ENCODE results near the gene METTL9.
A peak's percentile ranks its signal among the peaks of the same experiment; 100 is the strongest.
"Not testable (repeated sequence)": the region's sequence is repeated elsewhere in the genome, so short reads cannot be mapped to it uniquely, and the experiment has no call there.

METTL9 gene

GRCh38 chr16:21639493-21639892, 40.1 kb downstream of the METTL9 start:
- DNase-seq, result no peak

- DNase-seq, result no peak
These were observed 42.5 kb downstream of the METTL9 start for GRCh38 chr16:21641916-21642315.

- DNase-seq, result no peak
These were observed 43.5 kb downstream of the METTL9 start for GRCh38 chr16:21642861-21643260.

GRCh38 chr16:21643785-21644184, 44.4 kb downstream of the METTL9 start:
- no peak for DNase-seq

- no peak for DNase-seq
These were observed 45.3 kb downstream of the METTL9 start for GRCh38 chr16:21644674-21645073.

- DNase-seq, result no peak
These were observed 45.9 kb downstream of the METTL9 start for GRCh38 chr16:21645261-21645721.

- no peak for DNase-seq
These were observed 46.7 kb downstream of the METTL9 start for GRCh38 chr16:21646091-21646490.

- DNase-seq, result no peak
These were observed 47.6 kb downstream of the METTL9 start for GRCh38 chr16:21646721-21647561.

GRCh38 chr16:21647562-21648164, 48.3 kb downstream of the METTL9 start:
- no peak for DNase-seq

GRCh38 chr16:21649826-21650406, 50.5 kb downstream of the METTL9 start:
- not testable (repeated sequence) for DNase-seq

GRCh38 chr16:21650521-21650920, 51.1 kb downstream of the METTL9 start:
- DNase-seq, result no peak

GRCh38 chr16:21651515-21651914, 52.1 kb downstream of the METTL9 start:
- no peak for DNase-seq

- no peak for DNase-seq
These were observed 53.1 kb downstream of the METTL9 start, which contains the start of gene IGSF6 for GRCh38 chr16:21652453-21652852. IGSF6 (minus strand) TSS chr16:21652608; CDS start chr16:21652598, 10 bp downstream.

- no peak for DNase-seq
These were observed 54.2 kb downstream of the METTL9 start for GRCh38 chr16:21653571-21653970.

GRCh38 chr16:21654466-21654865, 55.1 kb downstream of the METTL9 start:
- DNase-seq, result no peak

GRCh38 chr16:21654881-21655280, 55.5 kb downstream of the METTL9 start:
- DNase-seq, result no peak

- DNase-seq, result peak; percentile 16 to 34
These were observed 57.7 kb downstream of the METTL9 start for GRCh38 chr16:21656795-21657768.

GRCh38 chr16:21659124-21659523, 59.7 kb downstream of the METTL9 start:
- no peak for DNase-seq

GRCh38 chr16:21663889-21664647, 64.7 kb downstream of the METTL9 start, which contains the start of gene OTOA:
OTOA (plus strand) TSS chr16:21663968; CDS start chr16:21678515, 14,547 bp downstream.
- DNase-seq, result peak in 1 of 2 experiments; percentile 11

GRCh38 chr16:21664801-21665492, 65.6 kb downstream of the METTL9 start:
- DNase-seq, result no peak

GRCh38 chr16:21666772-21667171, 67.4 kb downstream of the METTL9 start:
- DNase-seq, result no peak
